Mucosa of stomach (tissue), 1 donor: ENCODE data around the gene IRX1.

Source experiments
- H3K27me3 ChIP-seq: one replicate; pipeline ENCODE4 v1.7.0; 2013; ENCODE audit warnings: mild to moderate bottlenecking, low read length; ENCODE audit not compliant: control insufficient read depth, insufficient read depth
- H3K36me3 ChIP-seq: one replicate; pipeline ENCODE4 v1.7.0; 2013; ENCODE audit warnings: low read length; ENCODE audit not compliant: control insufficient read depth, insufficient read depth
- H3K4me1 ChIP-seq: one replicate; pipeline ENCODE4 v1.7.0; 2013; ENCODE audit warnings: mild to moderate bottlenecking, low read length; ENCODE audit not compliant: control insufficient read depth, insufficient read depth
- H3K4me3 ChIP-seq: one replicate; pipeline ENCODE4 v1.7.0; 2013; ENCODE audit warnings: low read length
- H3K9ac ChIP-seq: one replicate; pipeline ENCODE4 v1.7.0; 2013; ENCODE audit warnings: mild to moderate bottlenecking, low read length, moderate library complexity
- H3K9me3 ChIP-seq: one replicate; pipeline ENCODE4 v1.7.0; 2013; ENCODE audit warnings: mild to moderate bottlenecking, low read length, moderate library complexity; ENCODE audit not compliant: control insufficient read depth
- donor health status: Pancreatic carcinoma.

The IRX1 gene

GRCh38 chr5:3595006-3595961 lies at the start of gene IRX1:
IRX1 (plus strand) TSS chr5:3595832; CDS start chr5:3596106, 274 bp downstream.
- no peaks in the 10 kb centered on the region for H3K9me3 ChIP-seq
- H3K9ac ChIP-seq = no peak within 1 kb of the TSS
- H3K4me3 ChIP-seq = no peak within 1 kb of the TSS
- no peaks in the 10 kb centered on the region for H3K4me1 ChIP-seq
- peaks cover 86% of the 10 kb centered on the region for H3K27me3 ChIP-seq
- H3K36me3 ChIP-seq = no peaks in the 10 kb centered on the region

GRCh38 chr5:3546028-3546427 lies 49.6 kb upstream of the IRX1 start:
- H3K36me3 ChIP-seq = no peaks in the 10 kb centered on the region
- H3K9me3 ChIP-seq = no peaks in the 10 kb centered on the region
- H3K4me3 ChIP-seq = no peak overlapping the region
- no peaks in the 10 kb centered on the region for H3K4me1 ChIP-seq
- no peaks in the 10 kb centered on the region for H3K27me3 ChIP-seq
- H3K9ac ChIP-seq = no peak overlapping the region

- no peak overlapping the region for H3K9ac ChIP-seq
- H3K4me3 ChIP-seq = no peak overlapping the region
- H3K27me3 ChIP-seq = no peaks in the 10 kb centered on the region
- no peaks in the 10 kb centered on the region for H3K9me3 ChIP-seq
- H3K36me3 ChIP-seq = no peaks in the 10 kb centered on the region
- no peaks in the 10 kb centered on the region for H3K4me1 ChIP-seq
These were observed 31.5 kb upstream of the IRX1 start for GRCh38 chr5:3564116-3564515.

GRCh38 chr5:3564827-3565518 lies 30.7 kb upstream of the IRX1 start:
- no peaks in the 10 kb centered on the region for H3K36me3 ChIP-seq
- H3K9ac ChIP-seq = no peak overlapping the region
- H3K4me1 ChIP-seq = no peaks in the 10 kb centered on the region
- no peak overlapping the region for H3K4me3 ChIP-seq
- no peaks in the 10 kb centered on the region for H3K27me3 ChIP-seq
- H3K9me3 ChIP-seq = no peaks in the 10 kb centered on the region

GRCh38 chr5:3584724-3585531 lies 10.7 kb upstream of the IRX1 start:
- peaks cover 16% of the 10 kb centered on the region for H3K27me3 ChIP-seq
- no peaks in the 10 kb centered on the region for H3K36me3 ChIP-seq

GRCh38 chr5:3590161-3590966 lies 5.3 kb upstream of the IRX1 start:
- peaks cover 66% of the 10 kb centered on the region for H3K27me3 ChIP-seq
- no peaks in the 10 kb centered on the region for H3K36me3 ChIP-seq
- no peaks in the 10 kb centered on the region for H3K9me3 ChIP-seq
- H3K9ac ChIP-seq = no peak overlapping the region
- no peaks in the 10 kb centered on the region for H3K4me1 ChIP-seq
- H3K4me3 ChIP-seq = no peak overlapping the region

More at GRCh38 chr5:3584724-3585531, 10.7 kb upstream of the IRX1 start:
- no peak overlapping the region for H3K9ac ChIP-seq
- no peak overlapping the region for H3K4me3 ChIP-seq
- H3K4me1 ChIP-seq = no peaks in the 10 kb centered on the region
- H3K9me3 ChIP-seq = no peaks in the 10 kb centered on the region

- no peaks in the 10 kb centered on the region for H3K36me3 ChIP-seq
- no peaks in the 10 kb centered on the region for H3K4me1 ChIP-seq
- no peak overlapping the region for H3K4me3 ChIP-seq
- H3K9me3 ChIP-seq = no peaks in the 10 kb centered on the region
- peaks cover 67% of the 10 kb centered on the region for H3K27me3 ChIP-seq
- H3K9ac ChIP-seq = no peak overlapping the region
These were observed 4.4 kb upstream of the IRX1 start for GRCh38 chr5:3590967-3591900.

GRCh38 chr5:3592298-3592697 lies 3.3 kb upstream of the IRX1 start:
- H3K27me3 ChIP-seq = peaks cover 73% of the 10 kb centered on the region
- H3K4me1 ChIP-seq = no peaks in the 10 kb centered on the region
- no peaks in the 10 kb centered on the region for H3K36me3 ChIP-seq
- no peaks in the 10 kb centered on the region for H3K9me3 ChIP-seq
- no peak overlapping the region for H3K9ac ChIP-seq
- no peak overlapping the region for H3K4me3 ChIP-seq

- Histone ChIP-seq H3K36me3 (no peaks in the 10 kb centered on the region), H3K4me3 (no peak overlapping the region), H3K4me1 (no peaks in the 10 kb centered on the region), H3K9ac (no peak overlapping the region), H3K9me3 (no peaks in the 10 kb centered on the region), H3K27me3 (peaks cover 87% of the 10 kb centered on the region)
These were observed 1.7 kb upstream of the IRX1 start for GRCh38 chr5:3593771-3594509.

- Histone ChIP-seq H3K9ac (no peak overlapping the region), H3K4me3 (no peak overlapping the region), H3K27me3 (peaks cover 87% of the 10 kb centered on the region), H3K4me1 (no peaks in the 10 kb centered on the region), H3K36me3 (no peaks in the 10 kb centered on the region), H3K9me3 (no peaks in the 10 kb centered on the region)
These were observed 1.1 kb upstream of the IRX1 start for GRCh38 chr5:3594510-3595005.
